PC-3 (cell line): ENCODE results near the gene MDGA2. TPM values are rescaled to one million over a fixed set of nuclear protein-coding genes. Genes with fewer than 3 reads are reported as not detected.

Experiments
- ATAC-seq: fragments of 200-7000 bp; cut with Tn5 transposase; 2 replicates; pipeline ENCODE4 v1.9.1; 2020; ENCODE audit warnings: mild to moderate bottlenecking, moderate library complexity
- BruUV-seq: library from RNA; stranded (reverse); fragments of 400-500 nt; replicated peaks from 2 replicates; lab custom pipeline; 2021; lab: Mats Ljungman, UMichigan
- CTCF ChIA-PET: fragments of 300-600 bp; sonication (Branson Sonifier 250); formaldehyde crosslinking; loops from one replicate; lab custom pipeline; 2022; ENCODE audit warnings: antibody characterized with exemption; lab: Charles Lee
- POLR2A ChIA-PET: fragments of 300-600 bp; sonication (Branson Sonifier 250); formaldehyde crosslinking; loops from one replicate; lab custom pipeline; 2022; ENCODE audit warnings: antibody characterized with exemption; ENCODE audit not compliant: unreplicated experiment; lab: Charles Lee
- DNase-seq: peaks from one replicate; pipeline ENCODE4 v3.0.0-alpha.2; 2015
- H2AFZ ChIP-seq: fragments of 300-600 bp; sonication (generic); 2 replicates; pipeline ENCODE4 v1.6.0; 2016; ENCODE audit warnings: antibody characterized with exemption, low read length
- H3F3A ChIP-seq: fragments of 300-600 bp; sonication (generic); one replicate; pipeline ENCODE4 v1.6.0; 2017; ENCODE audit warnings: antibody characterized with exemption, low read length, control low read depth, mild to moderate bottlenecking; ENCODE audit not compliant: unreplicated experiment
- H3K27ac ChIP-seq: fragments of 300-600 bp; sonication (generic); 2 replicates; pipeline ENCODE4 v1.5.1; 2016; ENCODE audit warnings: mild to moderate bottlenecking, low read length
- H3K27me3 ChIP-seq: fragments of 300-600 bp; sonication (generic); 2 replicates; pipeline ENCODE4 v1.6.1; 2016; ENCODE audit warnings: low read length, mixed read lengths
- H3K36me3 ChIP-seq: fragments of 300-600 bp; sonication (generic); 2 replicates; pipeline ENCODE4 v1.6.1; 2016; ENCODE audit warnings: low read depth, mixed run types, low read length, mixed read lengths
- H3K4me1 ChIP-seq: fragments of 300-600 bp; sonication (generic); 2 replicates; pipeline ENCODE4 v1.5.1; 2016; ENCODE audit warnings: low read length; ENCODE audit not compliant: insufficient read depth
- H3K4me2 ChIP-seq: fragments of 300-600 bp; sonication (generic); 2 replicates; pipeline ENCODE4 v1.6.0; 2016; ENCODE audit warnings: low read length
- H3K4me3 ChIP-seq: fragments of 300-600 bp; sonication (generic); 2 replicates; pipeline ENCODE4 v1.5.1; 2016; ENCODE audit warnings: mild to moderate bottlenecking, low read length, mixed read lengths
- H3K79me2 ChIP-seq: fragments of 300-600 bp; sonication (generic); 2 replicates; pipeline ENCODE4 v1.6.1; 2017; ENCODE audit warnings: low read length, mixed read lengths
- H3K9ac ChIP-seq: fragments of 300-600 bp; sonication (generic); 2 replicates; pipeline ENCODE4 v1.6.0; 2016; ENCODE audit warnings: mild to moderate bottlenecking, low read length
- H3K9me2 ChIP-seq: fragments of 300-600 bp; sonication (generic); replicated peaks from 2 replicates; pipeline ENCODE4 v1.6.1; 2016; ENCODE audit warnings: mixed run types, low read length, mixed read lengths
- H3K9me3 ChIP-seq: fragments of 300-600 bp; sonication (generic); 2 replicates; pipeline ENCODE4 v1.6.1; 2016; ENCODE audit warnings: low read length, mixed read lengths
- H4K20me1 ChIP-seq: fragments of 300-600 bp; sonication (generic); 2 replicates; pipeline ENCODE4 v1.6.1; 2016; ENCODE audit warnings: low read length, mixed read lengths
- CTCF ChIP-seq: fragments of 300-600 bp; sonication (generic); conservative IDR thresholded peaks from 2 replicates; pipeline ENCODE4 v1.5.1; 2017; ENCODE audit warnings: antibody characterized with exemption, low read depth, mild to moderate bottlenecking, low read length
- EZH2 ChIP-seq: fragments of 300-600 bp; sonication (generic); IDR thresholded peaks from one replicate; pipeline ENCODE4 v1.6.1; 2017; ENCODE audit warnings: antibody characterized with exemption, mild to moderate bottlenecking, low read length; ENCODE audit not compliant: unreplicated experiment
- EZH2phosphoT487 ChIP-seq: fragments of 300-600 bp; sonication (generic); IDR thresholded peaks from 2 replicates; pipeline ENCODE4 v1.6.1; 2018; ENCODE audit warnings: mild to moderate bottlenecking, antibody characterized with exemption, low read length, borderline replicate concordance
- intact Hi-C: fragments of 100-400 bp; cut with micrococcal nuclease; formaldehyde crosslinking; loops from 2 replicates; pipeline ENCODE4 v1.9.0; 2023
- total RNA-seq: library from RNA; depleted of rRNA; stranded (reverse); fragments of >200 nt; gene quantifications from 2 replicates; pipeline ENCODE4 v1.2.3, GENCODE V29; 2014

Gene MDGA2
- total RNA-seq, 1 experiment from 2014 or later = 0.04 TPM

GRCh38 chr14:46894476-46894875 is 780.9 kb downstream of the MDGA2 start:
- Histone ChIP-seq H2AFZ (no peak overlapping the region), H3K27ac (no peak overlapping the region), H3K4me2 (no peak overlapping the region), H4K20me1 (no peaks in the 10 kb centered on the region), H3K4me3 (no peak overlapping the region), H3K9me3 (no peaks in the 10 kb centered on the region), H3K9ac (no peak overlapping the region), H3K36me3 (no peaks in the 10 kb centered on the region), H3K4me1 (no peaks in the 10 kb centered on the region), H3K27me3 (no peaks in the 10 kb centered on the region), H3F3A (no peaks in the 10 kb centered on the region), H3K9me2 (no peaks in the 10 kb centered on the region), H3K79me2 (no peaks in the 10 kb centered on the region)
- POLR2A ChIA-PET = no interaction called here
- TF ChIP-seq EZH2 (no peak), CTCF (no peak), EZH2phosphoT487 (no peak)
- no peak for DNase-seq
- CTCF ChIA-PET = no interaction called here
- ATAC-seq = no peak
- intact Hi-C loops = no loop called here
- no TSS peak for BruUV-seq

- intact Hi-C loops = no loop called here
- CTCF ChIA-PET = no interaction called here
Observed at GRCh38 chr14:46887144-46887543, 788.3 kb downstream of the MDGA2 start.

More at GRCh38 chr14:46887144-46887543, 788.3 kb downstream of the MDGA2 start:
- DNase-seq (no peak), ATAC-seq (no peak)
- H3F3A ChIP-seq = no peaks in the 10 kb centered on the region
- TF ChIP-seq EZH2 (no peak), CTCF (no peak), EZH2phosphoT487 (no peak)
- H2AFZ ChIP-seq = no peak overlapping the region
- H4K20me1 ChIP-seq = no peaks in the 10 kb centered on the region
- no peaks in the 10 kb centered on the region for H3K9me3 ChIP-seq
- no TSS peak for BruUV-seq
- H3K79me2 ChIP-seq = no peaks in the 10 kb centered on the region
- H3K4me3 ChIP-seq = no peak overlapping the region
- no peaks in the 10 kb centered on the region for H3K36me3 ChIP-seq
- H3K4me1 ChIP-seq = no peaks in the 10 kb centered on the region
- no peak overlapping the region for H3K4me2 ChIP-seq
- H3K27me3 ChIP-seq = no peaks in the 10 kb centered on the region
- no peak overlapping the region for H3K9ac ChIP-seq
- H3K27ac ChIP-seq = no peak overlapping the region
- no peaks in the 10 kb centered on the region for H3K9me2 ChIP-seq
- POLR2A ChIA-PET = no interaction called here
